HEK293 (cell line): ENCODE measurements around the gene PXYLP1.

Source experiments
- CTCF ChIA-PET: fragments of 350-600 bp; formaldehyde crosslinking; extraction: SDS; loops from one replicate; lab custom pipeline; 2021; ENCODE audit warnings: antibody characterized with exemption; lab: Yijun Ruan, JAX
- POLR2A ChIA-PET: fragments of 300-600 bp; formaldehyde crosslinking; extraction: SDS; loops from one replicate; lab custom pipeline; 2020; ENCODE audit warnings: antibody characterized with exemption, inconsistent platforms; lab: Yijun Ruan, JAX
- H3K27ac ChIP-seq: fragments of 200-500 bp; sonication (Bioruptor generic); 2 replicates; pipeline ENCODE4 v1.5.1; 2014; ENCODE audit warnings: low read depth, low read length, control low read depth, inconsistent platforms; ENCODE audit errors: extremely low read depth
- H3K36me3 ChIP-seq, 2 experiments: fragments of 200-500 bp in 1 of 2; sonication (Bioruptor generic) in 1 of 2; 1 replicate in 1 of 2; 2 replicates in 1 of 2; pipeline ENCODE4 v1.5.1; 2014 to 2017; ENCODE audit warnings: inconsistent platforms in 2 of 2, low read length in 2 of 2; ENCODE audit not compliant: control insufficient read depth in 2 of 2, insufficient read depth in 1 of 2
- H3K4me1 ChIP-seq: fragments of 200-500 bp; sonication (Bioruptor generic); 2 replicates; pipeline ENCODE4 v1.5.1; 2014; ENCODE audit warnings: mild to moderate bottlenecking, low read length, inconsistent platforms; ENCODE audit not compliant: control insufficient read depth, insufficient read depth
- H3K4me3 ChIP-seq: 2 replicates; pipeline ENCODE4 v1.5.1; 2011; ENCODE audit warnings: low read depth, mild to moderate bottlenecking, control low read depth, low read length, moderate library complexity
- H3K9me3 ChIP-seq: fragments of 200-500 bp; sonication (Bioruptor generic); 2 replicates; pipeline ENCODE4 v1.5.1; 2014; ENCODE audit warnings: low read depth, low read length, inconsistent platforms; ENCODE audit not compliant: control insufficient read depth, insufficient read depth
- BCL11B ChIP-seq: fragments of 450-650 bp; formaldehyde crosslinking; IDR thresholded peaks from 2 replicates; pipeline ENCODE4 v1.5.1; 2016; ENCODE audit warnings: low read depth, missing biosample characterization, missing genetic modification characterization
- EGR2 ChIP-seq: fragments of 450-650 bp; formaldehyde crosslinking; IDR thresholded peaks from 2 replicates; pipeline ENCODE4 v1.5.1; 2016; ENCODE audit warnings: low read depth, missing biosample characterization, missing genetic modification characterization
- ELK4 ChIP-seq: IDR thresholded peaks from 2 replicates; pipeline ENCODE4 v1.6.1; 2011; ENCODE audit warnings: mild to moderate bottlenecking, low read depth, low read length, borderline replicate concordance
- INSM2 ChIP-seq: fragments of 450-650 bp; formaldehyde crosslinking; IDR thresholded peaks from 2 replicates; pipeline ENCODE4 v1.5.1; 2016; ENCODE audit warnings: missing biosample characterization, missing genetic modification characterization
- OVOL3 ChIP-seq: fragments of 450-650 bp; formaldehyde crosslinking; IDR thresholded peaks from 2 replicates; pipeline ENCODE4 v1.5.1; 2016; ENCODE audit warnings: missing biosample characterization, missing genetic modification characterization
- PRDM10 ChIP-seq: fragments of 450-650 bp; formaldehyde crosslinking; IDR thresholded peaks from 2 replicates; pipeline ENCODE4 v1.5.1; 2016; ENCODE audit warnings: missing biosample characterization, missing genetic modification characterization
- ZBTB10 ChIP-seq: fragments of 450-650 bp; formaldehyde crosslinking; IDR thresholded peaks from 2 replicates; pipeline ENCODE4 v1.5.1; 2016; ENCODE audit warnings: missing biosample characterization, missing genetic modification characterization
- ZFHX2 ChIP-seq: fragments of 450-650 bp; formaldehyde crosslinking; conservative IDR thresholded peaks from 2 replicates; pipeline ENCODE4 v1.5.1; 2016; ENCODE audit warnings: missing biosample characterization, missing genetic modification characterization
- ZFP3 ChIP-seq: fragments of 450-650 bp; formaldehyde crosslinking; IDR thresholded peaks from 2 replicates; pipeline ENCODE4 v1.5.1; 2016; ENCODE audit warnings: low read depth, missing biosample characterization, missing genetic modification characterization
- ZNF2 ChIP-seq: fragments of 450-650 bp; formaldehyde crosslinking; IDR thresholded peaks from 2 replicates; pipeline ENCODE4 v1.5.1; 2016; ENCODE audit warnings: missing biosample characterization, missing genetic modification characterization
- ZNF311 ChIP-seq: fragments of 450-650 bp; formaldehyde crosslinking; IDR thresholded peaks from 2 replicates; pipeline ENCODE4 v1.5.1; 2017; ENCODE audit warnings: missing biosample characterization, missing genetic modification characterization, borderline replicate concordance
- ZNF561 ChIP-seq: fragments of 450-650 bp; IDR thresholded peaks from 2 replicates; pipeline ENCODE4 v1.5.1; 2018; ENCODE audit warnings: missing biosample characterization, missing genetic modification characterization, borderline replicate concordance
- ZXDB ChIP-seq: fragments of 450-650 bp; formaldehyde crosslinking; IDR thresholded peaks from 2 replicates; pipeline ENCODE4 v1.5.1; 2016; ENCODE audit warnings: missing biosample characterization, missing genetic modification characterization

PXYLP1 gene

GRCh38 chr3:141231101-141231951 is at the start of gene PXYLP1 (continued):
- no peak for TF ChIP-seq PRDM10
- peak; percentile 62; the same call in 1 of the 2 replicates for TF ChIP-seq ZNF2
- TF ChIP-seq ZFP3 (tag by site-specific recombination), result no peak
- TF ChIP-seq ZNF561 (tag by site-specific recombination), result 0 out of 2 replicates have a peak, but pooled peaks have one; percentile 23
- TF ChIP-seq BCL11B (tag by site-specific recombination), result no peak
- no peak for TF ChIP-seq ZXDB (tag by site-specific recombination)
- peak; percentile 34; the same call in 1 of the 2 replicates for TF ChIP-seq ZFHX2 (tag by site-specific recombination)
- TF ChIP-seq ZNF311, result no peak
- no peak for TF ChIP-seq ZBTB10 (tag by site-specific recombination)
- no peak for TF ChIP-seq ELK4

GRCh38 chr3:141183606-141184005 is 48.0 kb upstream of the PXYLP1 start:
- Histone ChIP-seq H3K4me1 (no peaks in the 10 kb centered on the region), H3K27ac (no peak overlapping the region), H3K4me3 (no peak overlapping the region), H3K36me3 (no peaks in the 10 kb centered on the region), H3K9me3 (no peaks in the 10 kb centered on the region)
- POLR2A ChIA-PET, result no interaction called here
- TF ChIP-seq EGR2 (tag by site-specific recombination), result no peak
- no peak for TF ChIP-seq OVOL3 (tag by site-specific recombination)
- no peak for TF ChIP-seq INSM2 (tag by site-specific recombination)
- CTCF ChIA-PET, result interaction anchor here (0.9 to 1.4 kb wide), 3 partner anchors 8 to 286 kb away, joined by 3 to 12 read pairs (median 5); no protein-coding TSS in a partner anchor
